ENCODE data around the gene CBLN3. TPM values are rescaled to one million over a fixed set of nuclear protein-coding genes. Genes with fewer than 3 reads are reported as not detected.
A peak's percentile ranks its signal among the peaks of the same experiment; 100 is the strongest.

CBLN3 gene
- total RNA-seq, 2 experiments from 2014 or later: 2.9 TPM

- H3K9me3 Mint-ChIP-seq: no peaks in the 10 kb centered on the region
- ATAC-seq: no peak
- H3K27me3 Mint-ChIP-seq: no peaks in the 10 kb centered on the region
- H3K27ac Mint-ChIP-seq: peak overlapping the region; percentile 81
- intact Hi-C loops (cut with micrococcal nuclease): loop anchor here (10.0 kb wide), 1 partner anchor 192 kb away; the partner anchor contains the start of gene TINF2
- TF ChIP-seq CTCF (IDR thresholded peaks at IDR 0.05): peak; percentile 15
- H3K36me3 Mint-ChIP-seq (ENCODE audit: low read depth): peaks cover 56% of the 10 kb centered on the region
- DNase-seq: no peak
- ChIA-PET CTCF (interaction anchor here (0.7 to 4.4 kb wide), 26 partner anchors 9 to 195 kb away, joined by 3 to 155 read pairs (median 5); partner anchors contain the start of genes ADCY4, CIDEB, DHRS1 and LTB4R), POLR2A (interaction anchor here (0.7 to 2.6 kb wide), 8 partner anchors 8 to 127 kb away, joined by 3 to 12 read pairs (median 4); partner anchors contain the start of genes CBLN3, LTB4R and LTB4R2)
- H3K4me3 Mint-ChIP-seq: no peak overlapping the region
- H3K4me1 Mint-ChIP-seq (ENCODE audit: low read depth): peaks cover 55% of the 10 kb centered on the region
These were observed 7.7 kb upstream of the CBLN3 start for GRCh38 chr14:24437020-24437735.

GRCh38 chr14:24436355-24437019 is 7.0 kb upstream of the CBLN3 start:
- peak; percentile 76 for TF ChIP-seq CTCF (IDR thresholded peaks at IDR 0.05)
- intact Hi-C loops (cut with micrococcal nuclease): loop anchor here (10.0 kb wide), 1 partner anchor 192 kb away; the partner anchor contains the start of gene TINF2

GRCh38 chr14:24435998-24436354 is 6.5 kb upstream of the CBLN3 start:
- TF ChIP-seq CTCF (IDR thresholded peaks at IDR 0.05): no peak
- intact Hi-C loops (cut with micrococcal nuclease): loop anchor here (10.0 kb wide), 1 partner anchor 191 kb away; the partner anchor contains the start of gene TINF2
- peaks cover 55% of the 10 kb centered on the region for H3K4me1 Mint-ChIP-seq (ENCODE audit: low read depth)
- no peaks in the 10 kb centered on the region for H3K9me3 Mint-ChIP-seq
- H3K4me3 Mint-ChIP-seq: no peak overlapping the region
- DNase-seq: no peak
- no peak overlapping the region for H3K27ac Mint-ChIP-seq
- no peak for ATAC-seq
- peaks cover 58% of the 10 kb centered on the region for H3K36me3 Mint-ChIP-seq (ENCODE audit: low read depth)
- no peaks in the 10 kb centered on the region for H3K27me3 Mint-ChIP-seq
- ChIA-PET POLR2A (interaction anchor here (0.8 to 2.6 kb wide), 5 partner anchors 57 to 104 kb away, joined by 3 to 12 read pairs (median 5); no protein-coding TSS in a partner anchor), CTCF (interaction anchor here (0.7 to 4.4 kb wide), 22 partner anchors 11 to 238 kb away, joined by 3 to 155 read pairs (median 6); partner anchors contain the start of genes ADCY4, CIDEB, DHRS1 and LTB4R)

More at GRCh38 chr14:24436355-24437019, 7.0 kb upstream of the CBLN3 start:
- peaks cover 57% of the 10 kb centered on the region for H3K36me3 Mint-ChIP-seq (ENCODE audit: low read depth)
- no peaks in the 10 kb centered on the region for H3K27me3 Mint-ChIP-seq
- H3K9me3 Mint-ChIP-seq: no peaks in the 10 kb centered on the region
- POLR2A ChIA-PET: interaction anchor here (0.7 to 2.6 kb wide), 10 partner anchors 7 to 126 kb away, joined by 3 to 12 read pairs (median 4); partner anchors contain the start of genes CBLN3, LTB4R and LTB4R2
- H3K27ac Mint-ChIP-seq: peak overlapping the region; percentile 81
- CTCF ChIA-PET: interaction anchor here (0.7 to 4.4 kb wide), 31 partner anchors 8 to 194 kb away, joined by 3 to 155 read pairs (median 5); partner anchors contain the start of genes ADCY4, CIDEB, DHRS1 and LTB4R
- ATAC-seq: peak; percentile 58
- H3K4me1 Mint-ChIP-seq (ENCODE audit: low read depth): peaks cover 55% of the 10 kb centered on the region
- no peak overlapping the region for H3K4me3 Mint-ChIP-seq
- DNase-seq: peak; percentile 56

- no peak for TF ChIP-seq CTCF (IDR thresholded peaks at IDR 0.05)
- Mint-ChIP-seq H3K4me1 (ENCODE audit: low read depth) (peaks cover 50% of the 10 kb centered on the region), H3K27ac (no peak overlapping the region), H3K27me3 (no peaks in the 10 kb centered on the region), H3K36me3 (ENCODE audit: low read depth) (peaks cover 54% of the 10 kb centered on the region), H3K4me3 (no peak overlapping the region), H3K9me3 (no peaks in the 10 kb centered on the region)
- DNase-seq: no peak
- ATAC-seq: no peak
- ChIA-PET POLR2A (interaction anchor here (0.8 to 2.6 kb wide), 3 partner anchors 69 to 103 kb away, joined by 3 to 11 read pairs (median 5); no protein-coding TSS in a partner anchor), CTCF (interaction anchor here (1.4 to 4.4 kb wide), 8 partner anchors 10 to 238 kb away, joined by 3 to 155 read pairs (median 34); partner anchors contain the start of genes ADCY4, CIDEB, DHRS1 and LTB4R)
- intact Hi-C loops (cut with micrococcal nuclease): loop anchor here (10.0 kb wide), 1 partner anchor 190 kb away; the partner anchor contains the start of gene TINF2
These were observed 5.8 kb upstream of the CBLN3 start for GRCh38 chr14:24435192-24435810.
